Ramos (cell line): ENCODE data around the gene MYO7B.

Experiments used
- in situ Hi-C: fragments of 300-500 bp; cut with MboI; formaldehyde crosslinking; loops from one replicate; pipeline ENCODE4 v1.14.3; 2022; ENCODE audit warnings: low sequenced_read_pairs; ENCODE audit not compliant: unreplicated experiment

MYO7B gene

DNA sequence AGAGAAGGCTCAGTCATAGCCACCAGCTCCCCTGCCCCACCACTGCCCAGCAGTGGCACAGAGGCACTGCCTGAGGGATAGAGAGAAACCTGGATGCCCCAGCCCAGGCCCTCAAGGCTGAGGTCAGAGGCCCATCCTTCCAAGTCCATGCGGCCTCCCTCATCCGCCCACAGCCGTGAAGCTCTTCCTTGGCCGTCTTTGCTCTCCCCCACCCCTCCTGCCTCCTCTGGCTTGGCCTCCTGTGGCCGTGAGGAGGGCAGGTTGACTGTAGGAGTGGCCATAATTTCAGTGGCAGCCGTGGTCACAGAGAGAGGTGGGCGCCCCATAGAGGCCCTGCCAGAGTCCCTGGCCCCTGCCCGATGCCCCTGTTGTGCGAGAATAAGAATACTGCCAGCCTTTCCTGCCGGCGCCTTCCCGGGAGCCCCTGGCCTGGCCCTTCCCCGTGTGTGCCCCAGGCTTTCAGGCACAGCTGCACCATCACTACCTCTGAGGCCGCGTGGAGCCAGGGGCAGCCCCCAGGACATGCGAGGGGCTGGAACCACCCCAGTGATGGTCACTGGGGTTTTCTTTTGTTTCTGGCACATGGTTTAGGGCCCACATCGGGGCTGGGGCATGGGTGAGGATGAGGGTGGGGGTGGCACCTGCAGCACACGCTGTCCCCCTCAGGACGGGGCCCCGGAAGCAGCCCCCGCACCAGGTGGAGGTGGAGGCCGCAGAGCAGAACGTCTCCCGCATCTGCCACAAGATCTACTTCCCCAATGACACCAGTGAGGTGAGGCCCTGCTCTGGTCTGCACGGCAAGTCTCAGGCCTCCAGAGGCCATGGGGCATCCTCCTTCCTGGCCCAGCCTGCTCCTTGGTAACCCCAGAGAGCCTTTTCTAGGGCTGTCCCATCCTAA lies 97.4 kb downstream of the MYO7B start:
- in situ Hi-C loops = no loop called here

DNA sequence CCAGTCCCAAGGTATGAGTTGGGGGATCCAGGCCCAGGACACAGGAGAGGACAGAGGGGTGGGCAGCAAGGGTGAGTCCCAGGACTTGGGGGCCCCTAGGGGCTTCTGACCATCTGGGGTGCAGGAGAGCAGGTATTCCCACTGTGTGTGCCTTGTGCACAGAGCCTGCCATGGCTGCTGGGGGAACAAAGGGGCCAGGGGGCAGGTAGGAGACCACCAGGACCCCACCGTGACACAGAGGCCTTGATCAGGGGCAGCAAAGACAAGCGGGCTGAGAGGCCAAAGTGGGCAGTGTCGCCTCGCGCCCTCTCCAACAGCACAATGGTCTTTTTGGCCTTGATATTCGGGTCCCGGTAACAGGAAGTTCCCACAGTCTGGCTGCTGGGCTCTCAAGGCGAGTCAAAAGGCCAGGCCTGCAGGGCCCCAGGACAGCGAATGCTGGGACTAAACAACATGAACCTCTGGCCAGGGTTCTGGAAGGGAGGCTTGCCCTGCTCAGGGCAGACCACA lies 98.1 kb downstream of the MYO7B start:
- in situ Hi-C loops = no loop called here

GRCh38 chr2:127634066-127634617 lies 98.7 kb downstream of the MYO7B start:
- in situ Hi-C loops = no loop called here

- in situ Hi-C loops = no loop called here
Observed at GRCh38 chr2:127634626-127635379, 99.3 kb downstream of the MYO7B start.

GRCh38 chr2:127635380-127636237 lies 100.1 kb downstream of the MYO7B start:
- in situ Hi-C loops = no loop called here

DNA sequence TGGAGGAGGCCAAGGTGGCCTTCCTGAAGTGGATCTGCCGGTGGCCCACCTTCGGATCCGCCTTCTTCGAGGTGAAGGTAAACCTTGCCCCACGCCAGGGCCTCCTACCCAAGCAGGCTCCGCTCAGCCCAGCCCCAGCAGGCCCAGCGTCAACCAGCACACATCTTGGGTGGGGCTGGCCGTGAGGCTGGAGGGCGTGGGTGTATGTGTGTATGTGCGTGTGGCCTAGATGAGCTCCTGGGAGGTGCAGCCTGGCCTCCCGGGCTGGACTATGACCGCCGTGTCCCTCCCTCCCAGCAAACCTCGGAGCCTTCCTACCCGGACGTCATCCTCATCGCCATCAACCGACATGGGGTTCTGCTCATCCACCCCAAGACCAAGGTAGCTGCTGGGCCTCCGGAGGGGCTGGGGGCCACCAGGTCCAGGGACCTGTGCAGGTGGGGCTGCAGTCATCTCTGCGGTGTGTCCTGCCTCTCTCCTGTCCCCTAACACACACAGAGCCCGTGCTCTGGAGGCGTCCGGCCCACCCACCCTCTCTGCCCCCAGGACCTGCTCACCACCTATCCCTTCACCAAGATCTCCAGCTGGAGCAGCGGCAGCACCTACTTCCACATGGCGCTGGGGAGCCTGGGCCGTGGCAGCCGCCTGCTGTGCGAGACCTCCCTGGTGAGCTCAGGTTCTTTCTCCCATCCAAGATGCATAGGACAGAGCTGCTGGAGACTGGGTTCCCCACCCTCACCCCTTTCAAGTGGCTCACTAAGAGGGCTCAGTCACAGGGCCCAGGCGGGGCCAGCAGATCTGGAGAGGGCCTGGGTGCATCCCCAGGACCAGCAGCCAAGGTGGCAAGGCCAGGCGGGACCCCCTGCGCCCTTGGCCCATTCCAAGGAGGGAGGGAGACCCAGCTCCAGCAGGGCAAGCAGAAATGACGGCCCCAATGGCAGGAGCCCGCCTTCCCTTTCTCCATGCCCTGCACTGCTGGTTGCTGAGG lies 101.1 kb downstream of the MYO7B start:
- in situ Hi-C loops = no loop called here

DNA sequence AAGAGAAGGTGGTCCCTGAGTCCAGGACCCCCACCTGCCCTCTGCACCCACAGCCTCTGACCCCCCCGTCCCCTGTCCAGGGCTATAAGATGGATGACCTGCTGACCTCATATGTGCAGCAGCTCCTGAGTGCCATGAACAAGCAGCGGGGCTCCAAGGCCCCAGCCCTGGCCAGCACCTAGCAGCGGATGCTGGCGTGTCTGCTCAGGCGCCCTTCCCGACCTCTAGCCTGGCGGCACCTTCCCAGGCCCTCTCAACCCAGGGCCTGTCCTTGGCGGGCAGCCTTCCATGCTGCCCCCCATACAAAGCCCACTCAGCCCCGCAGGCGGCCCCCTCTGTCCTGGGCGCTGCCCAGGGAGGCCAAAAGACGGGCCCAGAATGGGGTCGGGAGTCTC lies 101.8 kb downstream of the MYO7B start:
- in situ Hi-C loops = no loop called here

- in situ Hi-C loops = no loop called here
Observed at GRCh38 chr2:127637725-127638252, 102.3 kb downstream of the MYO7B start.

DNA sequence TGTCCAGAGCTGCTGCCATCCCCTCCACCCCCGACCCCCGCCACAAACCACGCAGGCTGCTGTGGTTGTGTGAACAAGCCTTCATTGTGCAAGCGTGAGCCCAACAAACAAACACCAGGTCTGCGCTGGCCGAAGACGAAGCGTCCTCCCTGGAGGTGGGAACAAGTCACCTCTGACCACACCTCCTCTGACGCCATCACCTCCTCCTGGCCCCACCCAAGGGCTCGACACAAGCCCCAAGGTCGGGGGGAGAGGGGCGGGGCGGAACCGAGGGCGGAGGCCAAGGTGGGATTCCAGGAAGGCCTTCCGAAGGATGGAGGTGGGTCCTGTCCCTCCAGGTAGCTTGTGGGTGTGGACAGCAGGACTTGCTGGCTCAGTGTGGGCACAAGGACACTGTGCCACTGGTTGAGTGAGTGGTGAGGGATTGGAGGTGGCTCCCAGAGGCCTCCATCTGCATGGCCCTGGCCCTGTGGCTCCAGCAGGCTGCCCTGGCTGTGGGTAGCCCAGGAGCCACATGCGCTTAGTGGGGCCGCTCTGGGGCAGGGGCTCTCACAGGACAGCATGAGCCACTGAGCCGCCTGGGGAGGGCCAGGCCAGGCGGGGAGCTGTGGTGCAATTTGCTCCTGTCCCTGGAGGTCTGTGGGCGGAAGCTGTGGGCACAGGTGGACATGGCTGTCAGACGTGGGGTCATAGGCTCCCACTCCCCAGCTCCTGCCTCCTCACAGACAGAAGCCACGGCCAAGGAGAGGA lies 103.1 kb downstream of the MYO7B start:
- in situ Hi-C loops = no loop called here

- in situ Hi-C loops = no loop called here
Observed at GRCh38 chr2:127639111-127639474, 103.6 kb downstream of the MYO7B start.

GRCh38 chr2:127640082-127641072 lies 104.9 kb downstream of the MYO7B start:
- in situ Hi-C loops = no loop called here

DNA sequence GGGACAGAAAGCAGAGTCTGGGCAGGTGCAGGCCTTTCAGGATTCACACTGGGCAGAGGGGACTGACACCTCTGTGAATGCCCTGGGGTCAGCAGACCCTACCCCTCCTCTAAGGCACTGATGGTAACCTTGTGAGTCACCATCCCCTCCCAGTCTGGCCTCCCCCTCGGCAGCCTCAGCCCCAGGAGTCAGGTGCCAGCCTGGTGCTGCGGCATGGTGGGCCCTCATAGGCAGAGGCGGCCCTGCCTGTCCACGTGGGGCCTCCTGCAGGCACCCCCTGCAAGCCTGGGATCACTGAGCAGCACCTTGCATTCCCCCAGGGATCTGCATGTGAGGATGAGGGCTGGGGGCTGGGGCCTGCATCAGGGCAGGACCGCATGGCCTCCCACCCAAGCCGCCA lies 105.7 kb downstream of the MYO7B start:
- in situ Hi-C loops = no loop called here

- in situ Hi-C loops = no loop called here
Observed at GRCh38 chr2:127641846-127642507, 106.5 kb downstream of the MYO7B start.

- in situ Hi-C loops = no loop called here
Observed at GRCh38 chr2:127642706-127643438, 107.4 kb downstream of the MYO7B start.

- in situ Hi-C loops = no loop called here
Observed at GRCh38 chr2:127643439-127644065, 108.1 kb downstream of the MYO7B start.
